Right kidney (tissue), 1 donor: ENCODE data around the gene CLSTN2.

Experiments
- DNase-seq: peaks from one replicate; pipeline ENCODE4 v3.0.0-alpha.2; 2016

CLSTN2 gene

GRCh38 chr3:140189267-140189666 is 254.3 kb downstream of the CLSTN2 start:
- no peak for DNase-seq

- DNase-seq: no peak
Observed at GRCh38 chr3:140189976-140190375, 255.0 kb downstream of the CLSTN2 start.

- no peak for DNase-seq
Observed at GRCh38 chr3:140196970-140197369, 262.0 kb downstream of the CLSTN2 start.

GRCh38 chr3:140198242-140198641 is 263.3 kb downstream of the CLSTN2 start:
- no peak for DNase-seq

GRCh38 chr3:140199008-140199407 is 264.0 kb downstream of the CLSTN2 start:
- no peak for DNase-seq

- DNase-seq: no peak
Observed at GRCh38 chr3:140199743-140200142, 264.8 kb downstream of the CLSTN2 start.

GRCh38 chr3:140203510-140203909 is 268.5 kb downstream of the CLSTN2 start:
- no peak for DNase-seq

- DNase-seq: no peak
Observed at GRCh38 chr3:140204271-140204984, 269.4 kb downstream of the CLSTN2 start.

- DNase-seq: no peak
Observed at GRCh38 chr3:140205598-140205997, 270.6 kb downstream of the CLSTN2 start.

- DNase-seq: peak; percentile 6
Observed at GRCh38 chr3:140206196-140207040, 271.4 kb downstream of the CLSTN2 start.

GRCh38 chr3:140207541-140207940 is 272.6 kb downstream of the CLSTN2 start:
- no peak for DNase-seq

GRCh38 chr3:140216249-140216648 is 281.3 kb downstream of the CLSTN2 start:
- DNase-seq: no peak

GRCh38 chr3:140219291-140219690 is 284.3 kb downstream of the CLSTN2 start:
- no peak for DNase-seq

- no peak for DNase-seq
Observed at GRCh38 chr3:140219923-140220452, 285.0 kb downstream of the CLSTN2 start.

- no peak for DNase-seq
Observed at GRCh38 chr3:140223197-140223596, 288.2 kb downstream of the CLSTN2 start.

GRCh38 chr3:140223631-140224030 is 288.6 kb downstream of the CLSTN2 start:
- DNase-seq: no peak

- no peak for DNase-seq
Observed at GRCh38 chr3:140224307-140224706, 289.3 kb downstream of the CLSTN2 start.

- no peak for DNase-seq
Observed at GRCh38 chr3:140225996-140226395, 291.0 kb downstream of the CLSTN2 start.

GRCh38 chr3:140233702-140234101 is 298.7 kb downstream of the CLSTN2 start:
- no peak for DNase-seq

GRCh38 chr3:140234256-140234655 is 299.3 kb downstream of the CLSTN2 start:
- DNase-seq: no peak

GRCh38 chr3:140236836-140237501 is 302.0 kb downstream of the CLSTN2 start:
- DNase-seq: no peak

- no peak for DNase-seq
Observed at GRCh38 chr3:140238646-140239314, 303.8 kb downstream of the CLSTN2 start.
